Mesenchymal stem cell (in vitro differentiated cells and primary cell): ENCODE measurements around the gene DPYSL4.

Experiments
- DNase-seq: peaks from one replicate; pipeline ENCODE4 v3.0.0-alpha.2; 2013
- H2AFZ ChIP-seq: one replicate; pipeline ENCODE4 v1.6.1; 2013; ENCODE audit warnings: low read depth, mild to moderate bottlenecking, control low read depth, inconsistent platforms, low read length, moderate library complexity
- H2AK5ac ChIP-seq: 2 replicates; pipeline ENCODE4 v1.6.1; 2013; ENCODE audit warnings: low read length, moderate library complexity, mild to moderate bottlenecking, inconsistent platforms; ENCODE audit not compliant: severe bottlenecking
- H2BK120ac ChIP-seq: one replicate; pipeline ENCODE4 v1.6.1; 2013; ENCODE audit warnings: low read depth, mild to moderate bottlenecking, inconsistent platforms, low read length, moderate library complexity
- H2BK12ac ChIP-seq, 2 experiments: one replicate each; pipeline ENCODE4 v1.6.1; 2013; ENCODE audit warnings: inconsistent platforms in 2 of 2, low read length in 2 of 2, mild to moderate bottlenecking in 2 of 2, moderate library complexity in 2 of 2, control low read depth in 1 of 2
- H2BK15ac ChIP-seq: one replicate; pipeline ENCODE4 v1.6.1; 2013; ENCODE audit warnings: mild to moderate bottlenecking, low read depth, inconsistent platforms; ENCODE audit not compliant: poor library complexity, severe bottlenecking
- H2BK5ac ChIP-seq: 2 replicates; pipeline ENCODE4 v1.6.1; 2013; ENCODE audit warnings: low read depth, mild to moderate bottlenecking, low read length, control low read depth, inconsistent platforms; ENCODE audit not compliant: poor library complexity, severe bottlenecking
- H3K14ac ChIP-seq, 2 experiments: one replicate each; pipeline ENCODE4 v1.6.1; 2013; ENCODE audit warnings: inconsistent platforms in 2 of 2, low read length in 2 of 2, control low read depth in 1 of 2, mild to moderate bottlenecking in 1 of 2, moderate library complexity in 1 of 2
- H3K18ac ChIP-seq, 2 experiments: one replicate each; pipeline ENCODE4 v1.6.1; 2013; ENCODE audit warnings: inconsistent platforms in 2 of 2, low read length in 2 of 2, control low read depth in 1 of 2, low read depth in 1 of 2, mild to moderate bottlenecking in 1 of 2
- H3K23ac ChIP-seq, 2 experiments: one replicate each; pipeline ENCODE4 v1.6.1; 2013; ENCODE audit warnings: inconsistent platforms in 2 of 2, low read length in 2 of 2, mild to moderate bottlenecking in 2 of 2, moderate library complexity in 2 of 2, control low read depth in 1 of 2
- H3K27ac ChIP-seq: 2 replicates; pipeline ENCODE4 v1.5.1; 2013; ENCODE audit warnings: mild to moderate bottlenecking, moderate library complexity, low read length, control low read depth, inconsistent platforms; ENCODE audit not compliant: poor library complexity, severe bottlenecking
- H3K27me3 ChIP-seq, 2 experiments: 2 replicates each; pipeline versions ENCODE4 v1.6.1 to v1.7.0; 2013; ENCODE audit warnings: low read length in 2 of 2, mild to moderate bottlenecking in 2 of 2, moderate library complexity in 2 of 2, control low read depth in 1 of 2, inconsistent platforms in 1 of 2; ENCODE audit not compliant: control insufficient read depth in 1 of 2, insufficient read depth in 1 of 2
- H3K36me3 ChIP-seq, 2 experiments: 2 replicates each; pipeline versions ENCODE4 v1.6.1 to v1.7.0; 2013; ENCODE audit warnings: low read length in 2 of 2, control low read depth in 1 of 2, inconsistent platforms in 1 of 2, low read depth in 1 of 2, mild to moderate bottlenecking in 1 of 2; ENCODE audit not compliant: insufficient read depth in 2 of 2, control insufficient read depth in 1 of 2
- H3K4ac ChIP-seq, 2 experiments: one replicate each; pipeline ENCODE4 v1.6.1; 2013; ENCODE audit warnings: inconsistent platforms in 2 of 2, low read length in 2 of 2, mild to moderate bottlenecking in 2 of 2, moderate library complexity in 2 of 2, control low read depth in 1 of 2, low read depth in 1 of 2
- H3K4me1 ChIP-seq: 2 replicates; pipeline ENCODE4 v1.6.1; 2013; ENCODE audit warnings: low read depth, low read length, control low read depth; ENCODE audit not compliant: control insufficient read depth, insufficient read depth
- H3K4me2 ChIP-seq: 2 replicates; pipeline ENCODE4 v1.6.1; 2013; ENCODE audit warnings: low read length, mild to moderate bottlenecking, inconsistent platforms; ENCODE audit not compliant: poor library complexity, severe bottlenecking
- H3K4me3 ChIP-seq, 2 experiments: 2 replicates each; pipeline versions ENCODE4 v1.5.1 to v1.7.0; 2013; ENCODE audit warnings: low read length in 2 of 2, mild to moderate bottlenecking in 2 of 2, control low read depth in 1 of 2, low read depth in 1 of 2; ENCODE audit not compliant: insufficient read depth in 1 of 2
- H3K79me1 ChIP-seq: replicated peaks from 2 replicates; pipeline ENCODE4 v1.6.1; 2013; ENCODE audit warnings: mild to moderate bottlenecking, control low read depth, low read length, inconsistent platforms; ENCODE audit not compliant: poor library complexity, severe bottlenecking
- H3K9ac ChIP-seq: 2 replicates; pipeline ENCODE4 v1.7.0; 2013; ENCODE audit warnings: mild to moderate bottlenecking, low read length, moderate library complexity
- H3K9me3 ChIP-seq: 2 replicates; pipeline ENCODE4 v1.7.0; 2013; ENCODE audit warnings: mild to moderate bottlenecking, low read length; ENCODE audit not compliant: control insufficient read depth
- H4K8ac ChIP-seq: one replicate; pipeline ENCODE4 v1.6.1; 2013; ENCODE audit warnings: inconsistent platforms, mild to moderate bottlenecking, low read length, moderate library complexity
- H4K91ac ChIP-seq: one replicate; pipeline ENCODE4 v1.6.1; 2013; ENCODE audit warnings: mild to moderate bottlenecking, low read length, inconsistent platforms
- WGBS: methylation state at CpG from one replicate; pipeline ENCODE4 v1.1.7; 2013; ENCODE audit warnings: mixed read lengths; 5-methylcytosine and 5-hydroxymethylcytosine counted together

DPYSL4 gene

DNA sequence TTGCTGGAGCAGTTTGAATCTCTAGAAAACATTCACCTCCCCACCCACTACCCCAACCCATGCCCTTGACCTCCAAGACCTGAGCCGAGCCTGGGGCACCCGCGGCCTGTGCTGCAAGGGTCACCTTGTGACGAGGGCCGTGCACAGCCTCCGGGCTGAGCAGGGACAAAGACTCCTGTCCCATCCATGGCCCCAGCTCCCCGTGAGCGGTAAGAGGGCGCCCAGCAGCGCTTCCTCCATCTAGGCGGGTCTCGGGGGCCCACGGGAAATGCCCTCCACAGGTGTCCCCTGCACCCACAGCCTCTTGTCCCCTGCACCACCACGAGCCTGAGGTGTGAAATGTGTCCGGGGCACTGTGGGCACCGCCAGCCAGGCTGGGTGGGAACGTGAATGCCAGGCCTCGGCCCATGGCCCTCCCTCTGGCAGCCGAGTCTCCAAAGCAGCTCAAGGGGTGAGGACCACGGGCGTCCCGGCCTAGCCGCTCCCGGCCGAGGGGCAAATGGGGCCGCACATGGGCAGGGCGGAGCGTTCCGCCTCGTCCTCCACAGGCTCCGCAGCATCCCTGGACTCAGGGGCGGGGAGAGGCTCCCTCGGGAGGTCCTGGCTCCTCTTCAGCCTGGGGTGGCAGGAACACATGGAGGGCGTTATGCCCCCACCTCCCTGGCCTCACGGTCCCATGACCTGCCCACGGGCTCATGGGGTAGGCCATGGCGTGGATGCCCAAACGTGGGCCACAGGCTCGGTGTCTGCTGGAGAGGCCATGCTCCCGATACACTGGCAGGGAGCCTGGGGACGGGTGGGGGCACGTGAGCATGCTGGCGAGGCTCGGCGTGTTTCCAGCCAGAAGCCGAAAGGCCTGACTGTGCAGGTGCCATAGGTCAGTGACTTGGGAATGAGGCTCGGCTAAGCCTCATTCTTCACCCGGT lies 21.1 kb downstream of the DPYSL4 start:
- Histone ChIP-seq H4K8ac (no peak overlapping the region), H2BK15ac (no peak overlapping the region), H2BK5ac (no peak overlapping the region), H4K91ac (no peak overlapping the region), H3K4me1 (peaks cover 6% of the 10 kb centered on the region), H2AFZ (no peak overlapping the region), H3K18ac (no peak overlapping the region), H3K23ac (no peak overlapping the region), H3K27me3 (no peaks in the 10 kb centered on the region), H3K27ac (no peak overlapping the region), H2BK120ac (no peak overlapping the region), H3K4me3 (no peak overlapping the region), H3K14ac (no peak overlapping the region), H3K9me3 (no peaks in the 10 kb centered on the region), H3K4ac (no peak overlapping the region), H3K36me3 (peaks cover 0 to 27% of the 10 kb centered on the region in 2 experiments), H3K79me1 (no peaks in the 10 kb centered on the region), H3K9ac (no peak overlapping the region), H2BK12ac (no peak overlapping the region), H3K4me2 (no peak overlapping the region), H2AK5ac (no peak overlapping the region)
- WGBS, result 88% methylated on average over 45 of the region's 48 CpGs
- no peak for DNase-seq

DNA sequence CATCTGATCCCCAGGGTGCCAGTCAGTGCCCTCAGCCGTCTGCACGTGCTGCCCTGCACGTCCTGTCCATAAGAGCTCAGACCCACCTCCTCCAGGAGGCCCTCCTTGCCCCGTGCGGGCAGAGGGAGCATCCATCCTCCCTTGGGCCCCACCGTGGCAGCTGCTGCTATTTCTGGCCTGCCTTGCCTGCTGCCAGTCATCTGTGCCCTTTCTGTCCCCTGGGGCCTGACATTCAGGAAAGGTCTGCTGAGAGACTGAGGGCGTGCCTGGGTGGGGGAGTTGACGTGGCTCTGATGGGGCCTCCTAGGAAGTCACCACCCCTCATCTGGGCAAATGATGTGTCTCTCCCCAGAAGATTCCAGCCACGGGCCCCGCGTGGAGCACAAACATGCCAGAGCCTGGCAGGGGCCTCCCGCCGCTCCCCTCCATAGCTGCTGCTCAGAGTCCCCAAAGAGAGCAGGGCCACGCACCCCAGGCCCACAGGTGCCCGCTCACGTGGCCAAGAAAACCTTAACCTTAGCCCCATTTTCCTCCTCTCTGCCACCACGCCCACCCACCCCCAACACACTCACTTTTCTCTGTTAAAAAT lies 21.8 kb downstream of the DPYSL4 start:
- Histone ChIP-seq H4K91ac (no peak overlapping the region), H2BK120ac (no peak overlapping the region), H2AK5ac (no peak overlapping the region), H3K36me3 (peaks cover 0 to 27% of the 10 kb centered on the region in 2 experiments), H2BK5ac (no peak overlapping the region), H2BK15ac (no peak overlapping the region), H3K27ac (no peak overlapping the region), H3K18ac (no peak overlapping the region), H3K23ac (no peak overlapping the region), H3K79me1 (no peaks in the 10 kb centered on the region), H2BK12ac (no peak overlapping the region), H3K4me2 (no peak overlapping the region), H4K8ac (no peak overlapping the region), H3K27me3 (no peaks in the 10 kb centered on the region), H3K4me1 (peaks cover 6% of the 10 kb centered on the region), H3K9ac (no peak overlapping the region), H2AFZ (no peak overlapping the region), H3K9me3 (peaks cover 6% of the 10 kb centered on the region), H3K4ac (no peak overlapping the region), H3K14ac (no peak overlapping the region), H3K4me3 (no peak overlapping the region)
- DNase-seq, result no peak
- 83% methylated on average over 17 of the region's 17 CpGs for WGBS

GRCh38 chr10:132209130-132209529 lies 22.4 kb downstream of the DPYSL4 start:
- H4K8ac ChIP-seq, result no peak overlapping the region
- no peak overlapping the region for H2AFZ ChIP-seq
- no peak overlapping the region for H2AK5ac ChIP-seq
- no peak overlapping the region for H3K4ac ChIP-seq
- H3K79me1 ChIP-seq, result no peaks in the 10 kb centered on the region
- H2BK12ac ChIP-seq, result no peak overlapping the region
- H3K4me2 ChIP-seq, result no peak overlapping the region
- H3K27ac ChIP-seq, result no peak overlapping the region
- no peak overlapping the region for H3K23ac ChIP-seq
- H3K14ac ChIP-seq, result no peak overlapping the region
- DNase-seq, result no peak
- no peak overlapping the region for H3K4me3 ChIP-seq
- H3K36me3 ChIP-seq, result peaks cover 0 to 27% of the 10 kb centered on the region in 2 experiments
- peaks cover 6% of the 10 kb centered on the region for H3K4me1 ChIP-seq
- H2BK15ac ChIP-seq, result no peak overlapping the region
- H4K91ac ChIP-seq, result no peak overlapping the region
- H2BK120ac ChIP-seq, result no peak overlapping the region
- no peak overlapping the region for H3K9ac ChIP-seq
- no peak overlapping the region for H3K18ac ChIP-seq
- peaks cover 10% of the 10 kb centered on the region for H3K9me3 ChIP-seq
- no peak overlapping the region for H2BK5ac ChIP-seq
- WGBS, result 93% methylated on average over 14 of the region's 14 CpGs
- H3K27me3 ChIP-seq, result no peaks in the 10 kb centered on the region

GRCh38 chr10:132209978-132210530 lies 23.3 kb downstream of the DPYSL4 start:
- H2BK15ac ChIP-seq, result no peak overlapping the region
- peaks cover 6% of the 10 kb centered on the region for H3K4me1 ChIP-seq
- no peak overlapping the region for H2BK12ac ChIP-seq
- H3K18ac ChIP-seq, result no peak overlapping the region
- H3K14ac ChIP-seq, result no peak overlapping the region
- H3K27ac ChIP-seq, result no peak overlapping the region
- no peak overlapping the region for H2BK5ac ChIP-seq
- no peak overlapping the region for H3K23ac ChIP-seq
- H3K4me3 ChIP-seq, result no peak overlapping the region
- no peak overlapping the region for H2AK5ac ChIP-seq
- H3K36me3 ChIP-seq, result peaks cover 0 to 25% of the 10 kb centered on the region in 2 experiments
- H3K9me3 ChIP-seq, result peaks cover 10% of the 10 kb centered on the region
- H4K8ac ChIP-seq, result no peak overlapping the region
- H3K9ac ChIP-seq, result no peak overlapping the region
- DNase-seq, result no peak
- no peak overlapping the region for H2AFZ ChIP-seq
- no peaks in the 10 kb centered on the region for H3K79me1 ChIP-seq
- 94% methylated on average over 20 of the region's 23 CpGs for WGBS
- no peak overlapping the region for H3K4me2 ChIP-seq
- no peak overlapping the region for H4K91ac ChIP-seq
- H2BK120ac ChIP-seq, result no peak overlapping the region
- no peak overlapping the region for H3K4ac ChIP-seq
- H3K27me3 ChIP-seq, result no peaks in the 10 kb centered on the region
